ENCODE measurements around the gene PCAT6.

DNA sequence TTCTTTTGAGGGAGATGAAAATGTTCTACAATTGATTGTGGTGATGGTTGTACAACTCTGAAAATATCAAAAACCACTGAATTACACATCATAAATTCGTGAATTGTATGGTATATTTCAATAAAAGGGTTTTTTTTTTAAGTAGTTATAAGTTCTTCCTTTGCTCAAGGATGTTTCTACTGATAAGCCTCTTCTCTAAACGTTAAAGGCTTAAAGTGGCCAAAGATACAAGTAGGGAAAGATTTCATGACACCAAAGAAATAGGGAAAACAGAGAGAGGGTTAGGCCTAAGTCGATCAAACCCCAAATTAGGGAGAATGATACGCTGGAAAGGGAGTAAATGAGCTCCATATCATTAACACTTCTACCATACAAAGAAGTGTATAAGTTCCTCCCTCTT, 6.6 kb upstream of the PCAT6 start:
- TF ChIP-seq POLR2AphosphoS5 (IDR thresholded peaks at IDR 0.05) (no peak), CTCF (IDR thresholded peaks at IDR 0.05) (no peak), EP300 (IDR thresholded peaks at IDR 0.05) (no peak)
